Measurements from ENCODE around the gene SV2C.

SV2C gene

DNA sequence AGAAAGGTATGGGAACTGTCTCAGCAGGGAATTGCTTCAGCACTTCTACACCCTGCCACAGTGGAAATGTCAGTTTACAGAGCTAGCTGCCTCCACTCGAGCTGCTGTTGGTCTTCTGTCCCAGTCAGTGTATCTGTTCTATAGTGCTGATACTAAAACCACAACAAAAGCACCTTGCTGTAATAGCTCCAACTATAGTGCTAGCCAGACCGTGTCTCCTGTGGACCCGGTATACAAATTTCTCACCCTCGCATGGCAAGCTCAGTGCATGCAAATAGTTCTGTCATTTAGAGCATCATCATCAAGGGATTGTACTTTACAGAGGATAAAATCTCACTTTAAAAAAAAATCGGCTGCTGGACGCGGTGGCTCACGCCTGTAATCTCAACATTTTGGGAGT is 268.4 kb downstream of the SV2C start:
- DNase-seq (ENCODE audit: extremely low spot score), result no peak
- CTCF ChIA-PET, result no interaction called here
- TF ChIP-seq FOXM1 (IDR thresholded peaks at IDR 0.05; ENCODE audit: borderline replicate concordance) (no peak), ZNF384 (IDR thresholded peaks at IDR 0.05) (no peak), SP1 (IDR thresholded peaks at IDR 0.05) (no peak), FOXK2 (IDR thresholded peaks at IDR 0.05) (no peak), HDGF (IDR thresholded peaks at IDR 0.05; ENCODE audit: borderline replicate concordance) (no peak), SUZ12 (IDR thresholded peaks at IDR 0.05) (no peak), TARDBP (IDR thresholded peaks at IDR 0.05) (no peak), NFRKB (IDR thresholded peaks at IDR 0.05) (no peak), L3MBTL2 (conservative IDR thresholded peaks at IDR 0.05) (no peak), CTBP1 (IDR thresholded peaks at IDR 0.05; ENCODE audit: borderline replicate concordance) (no peak), FOXA1 (IDR thresholded peaks at IDR 0.05) (no peak)
- TF ChIP-seq, protein P1, sequence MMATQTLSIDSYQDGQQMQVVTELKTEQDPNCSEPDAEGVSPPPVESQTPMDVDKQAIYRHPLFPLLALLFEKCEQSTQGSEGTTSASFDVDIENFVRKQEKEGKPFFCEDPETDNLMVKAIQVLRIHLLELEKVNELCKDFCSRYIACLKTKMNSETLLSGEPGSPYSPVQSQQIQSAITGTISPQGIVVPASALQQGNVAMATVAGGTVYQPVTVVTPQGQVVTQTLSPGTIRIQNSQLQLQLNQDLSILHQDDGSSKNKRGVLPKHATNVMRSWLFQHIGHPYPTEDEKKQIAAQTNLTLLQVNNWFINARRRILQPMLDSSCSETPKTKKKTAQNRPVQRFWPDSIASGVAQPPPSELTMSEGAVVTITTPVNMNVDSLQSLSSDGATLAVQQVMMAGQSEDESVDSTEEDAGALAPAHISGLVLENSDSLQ (IDR thresholded peaks at IDR 0.05), result no peak
- POLR2A ChIA-PET, result no interaction called here

DNA sequence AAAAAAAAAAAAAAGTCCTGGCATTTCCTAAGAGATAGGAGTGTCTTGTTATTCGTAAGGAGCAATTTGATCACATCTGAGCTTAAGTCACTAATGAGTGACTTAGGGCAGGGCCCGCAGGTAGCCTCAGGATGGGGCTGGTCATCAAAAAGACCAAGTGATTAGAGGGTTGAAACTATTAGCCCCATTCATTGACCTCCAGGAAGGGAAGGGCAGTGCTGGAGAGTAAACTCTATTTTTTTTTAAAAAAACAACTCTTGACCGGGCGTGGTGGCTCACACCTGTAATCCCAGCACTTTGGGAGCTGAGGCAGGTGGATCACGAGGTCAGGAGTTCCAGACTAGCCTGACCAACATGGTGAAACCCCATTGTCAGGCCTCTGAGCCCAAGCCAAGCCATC is 273.7 kb downstream of the SV2C start:
- TF ChIP-seq ELF4 (IDR thresholded peaks at IDR 0.05) (no peak), CTBP1 (IDR thresholded peaks at IDR 0.05; ENCODE audit: borderline replicate concordance) (no peak), BHLHE40 (IDR thresholded peaks at IDR 0.05; ENCODE audit: borderline replicate concordance) (no peak), FOXA1 (IDR thresholded peaks at IDR 0.05) (no peak), FOXK2 (IDR thresholded peaks at IDR 0.05) (no peak), LEF1 (IDR thresholded peaks at IDR 0.05; ENCODE audit: borderline replicate concordance) (no peak), ZNF384 (IDR thresholded peaks at IDR 0.05) (no peak), SP1 (IDR thresholded peaks at IDR 0.05) (no peak), NFRKB (IDR thresholded peaks at IDR 0.05) (no peak), ARNT (IDR thresholded peaks at IDR 0.05) (no peak), HDGF (IDR thresholded peaks at IDR 0.05; ENCODE audit: borderline replicate concordance) (no peak), SUZ12 (IDR thresholded peaks at IDR 0.05) (no peak), FOXM1 (IDR thresholded peaks at IDR 0.05; ENCODE audit: borderline replicate concordance) (no peak), L3MBTL2 (conservative IDR thresholded peaks at IDR 0.05) (no peak), TARDBP (IDR thresholded peaks at IDR 0.05) (no peak)
- TF ChIP-seq, protein P1 (IDR thresholded peaks at IDR 0.05), result no peak
- CTCF ChIA-PET, result no interaction called here
- POLR2A ChIA-PET, result no interaction called here
- no peak for DNase-seq (ENCODE audit: extremely low spot score)

DNA sequence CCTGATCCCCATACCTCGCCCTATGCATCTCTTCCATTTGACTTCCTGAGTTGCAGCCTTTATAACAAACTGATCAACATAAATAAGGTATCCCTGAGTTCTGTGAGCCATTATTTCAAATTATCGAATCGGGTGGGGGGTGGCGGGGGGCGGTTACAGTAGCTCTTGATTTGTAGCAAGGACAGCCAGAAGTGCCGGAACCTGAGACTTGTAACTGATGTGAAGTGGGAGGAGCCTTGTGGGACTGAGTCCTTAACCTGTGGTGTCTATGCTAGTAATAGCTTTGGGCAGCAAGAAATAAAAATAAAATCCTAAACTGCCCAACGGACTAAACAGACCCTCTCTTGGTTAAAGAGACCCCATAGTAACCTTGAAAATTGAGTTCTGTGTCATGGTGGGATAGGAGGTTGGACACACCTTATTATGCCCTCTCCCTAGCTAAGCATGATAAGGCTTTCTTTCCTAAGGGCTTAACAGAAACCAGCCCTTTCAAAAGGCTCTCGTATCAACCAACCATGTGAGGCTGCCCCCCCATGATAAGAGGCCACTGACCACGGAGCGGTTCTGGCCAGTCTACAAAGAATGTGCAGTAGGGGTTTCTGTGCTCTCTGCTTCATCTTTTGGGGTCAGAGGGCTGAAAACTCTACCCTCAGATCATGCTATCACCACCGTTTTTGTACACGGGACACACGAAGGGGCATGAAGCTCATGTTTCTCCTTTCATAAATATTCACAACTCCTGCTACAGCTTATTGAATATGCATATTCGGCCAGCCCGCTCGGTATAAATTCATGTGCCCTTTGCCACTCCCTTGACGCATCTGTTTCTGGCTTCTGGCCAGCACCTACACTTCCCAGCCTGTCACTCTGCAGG is 280.4 kb downstream of the SV2C start:
- CTCF ChIA-PET, result interaction anchor here (0.9 kb wide), 1 partner anchor 40 kb away, joined by 3 read pairs; the partner anchor contains the start of gene IQGAP2
- no peak for TF ChIP-seq FOXM1 (IDR thresholded peaks at IDR 0.05; ENCODE audit: borderline replicate concordance)
- TF ChIP-seq ELF4 (IDR thresholded peaks at IDR 0.05), result no peak
- no peak for TF ChIP-seq TARDBP (IDR thresholded peaks at IDR 0.05)
- TF ChIP-seq, protein P1 (IDR thresholded peaks at IDR 0.05), result peak; percentile 84
- POLR2A ChIA-PET, result no interaction called here
- peak; percentile 23 for DNase-seq (ENCODE audit: extremely low spot score)

DNA sequence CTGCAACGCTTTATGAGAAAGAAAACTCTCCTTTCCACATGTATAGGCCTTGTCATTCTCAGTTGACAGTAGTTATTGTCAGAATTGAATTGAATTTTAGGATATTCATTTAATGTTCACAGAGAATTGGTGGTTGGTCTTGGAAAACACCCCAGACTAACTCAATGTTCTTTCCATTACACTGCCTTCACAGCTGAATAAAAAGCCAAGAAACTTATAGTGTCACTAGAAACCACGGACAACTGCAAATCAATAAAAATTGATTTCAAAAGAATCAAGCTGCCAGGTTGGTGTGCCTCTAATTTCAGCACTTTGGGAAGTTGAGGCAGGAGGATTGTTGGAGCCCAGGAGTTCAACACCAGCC is 281.0 kb downstream of the SV2C start:
- ChIA-PET POLR2A (no interaction called here), CTCF (no interaction called here)
- TF ChIP-seq ZNF384 (IDR thresholded peaks at IDR 0.05) (no peak), SP1 (IDR thresholded peaks at IDR 0.05) (no peak), HDGF (IDR thresholded peaks at IDR 0.05; ENCODE audit: borderline replicate concordance) (no peak), NFRKB (IDR thresholded peaks at IDR 0.05) (no peak), TARDBP (IDR thresholded peaks at IDR 0.05) (no peak), FOXM1 (IDR thresholded peaks at IDR 0.05; ENCODE audit: borderline replicate concordance) (no peak), FOXK2 (IDR thresholded peaks at IDR 0.05) (no peak), BHLHE40 (IDR thresholded peaks at IDR 0.05; ENCODE audit: borderline replicate concordance) (no peak), ARNT (IDR thresholded peaks at IDR 0.05) (no peak), ELF4 (IDR thresholded peaks at IDR 0.05) (no peak), CTBP1 (IDR thresholded peaks at IDR 0.05; ENCODE audit: borderline replicate concordance) (no peak)
- TF ChIP-seq, protein P1 (IDR thresholded peaks at IDR 0.05), result no peak
- no peak for DNase-seq (ENCODE audit: extremely low spot score)

- TF ChIP-seq SP1 (IDR thresholded peaks at IDR 0.05) (no peak), LEF1 (IDR thresholded peaks at IDR 0.05; ENCODE audit: borderline replicate concordance) (no peak), ZNF384 (IDR thresholded peaks at IDR 0.05) (no peak), FOXA1 (IDR thresholded peaks at IDR 0.05) (no peak), TARDBP (IDR thresholded peaks at IDR 0.05) (no peak), ELF4 (IDR thresholded peaks at IDR 0.05) (no peak), SUZ12 (IDR thresholded peaks at IDR 0.05) (no peak), NFRKB (IDR thresholded peaks at IDR 0.05) (no peak), BHLHE40 (IDR thresholded peaks at IDR 0.05; ENCODE audit: borderline replicate concordance) (no peak), HDGF (IDR thresholded peaks at IDR 0.05; ENCODE audit: borderline replicate concordance) (no peak), CTBP1 (IDR thresholded peaks at IDR 0.05; ENCODE audit: borderline replicate concordance) (no peak), L3MBTL2 (conservative IDR thresholded peaks at IDR 0.05) (no peak), ARNT (IDR thresholded peaks at IDR 0.05) (no peak), FOXK2 (IDR thresholded peaks at IDR 0.05) (no peak), FOXM1 (IDR thresholded peaks at IDR 0.05; ENCODE audit: borderline replicate concordance) (no peak)
- TF ChIP-seq, protein P1 (IDR thresholded peaks at IDR 0.05), result no peak
- CTCF ChIA-PET, result no interaction called here
- POLR2A ChIA-PET, result no interaction called here
- DNase-seq (ENCODE audit: extremely low spot score), result no peak
Observed at GRCh38 chr5:76365561-76365960, 282.4 kb downstream of the SV2C start.

Data from HEK293T (cell line).